Stimulated activated naive CD8-positive, alpha-beta T cell treated with anti-CD3 and anti-CD28 coated beads, Interleukin-15, Interleukin-2, amounts not matched to agents 100 U/mL and 50 U/mL, for 24 hours (primary cell): ENCODE measurements around the gene CACNA2D3.

Experiments
- ATAC-seq: fragments of 150-1000 bp; cut with Tn5 transposase; one replicate; pipeline ENCODE4 v1.10.0; 2021
- DNase-seq: peaks from one replicate; pipeline ENCODE4 v3.0.0; 2021

The CACNA2D3 gene

GRCh38 chr3:54127499-54128056, 5.2 kb downstream of the CACNA2D3 start:
- DNase-seq (no peak), ATAC-seq (no peak)

GRCh38 chr3:54131026-54131605, 8.8 kb downstream of the CACNA2D3 start:
- DNase-seq, result no peak
- ATAC-seq, result no peak

GRCh38 chr3:54131890-54132289, 9.5 kb downstream of the CACNA2D3 start:
- ATAC-seq (no peak), DNase-seq (no peak)

- ATAC-seq, result no peak
These were observed 10.3 kb downstream of the CACNA2D3 start for GRCh38 chr3:54132685-54133084.

GRCh38 chr3:54133196-54133595, 10.8 kb downstream of the CACNA2D3 start:
- no peak for ATAC-seq
- no peak for DNase-seq

More at GRCh38 chr3:54132685-54133084, 10.3 kb downstream of the CACNA2D3 start:
- no peak for DNase-seq

GRCh38 chr3:54134155-54134554, 11.8 kb downstream of the CACNA2D3 start:
- DNase-seq (no peak), ATAC-seq (no peak)

- no peak for DNase-seq
- ATAC-seq, result no peak
These were observed 12.4 kb downstream of the CACNA2D3 start for GRCh38 chr3:54134713-54135112.

GRCh38 chr3:54137311-54137710, 15.0 kb downstream of the CACNA2D3 start:
- DNase-seq (no peak), ATAC-seq (no peak)

- ATAC-seq (no peak), DNase-seq (no peak)
These were observed 16.7 kb downstream of the CACNA2D3 start for GRCh38 chr3:54138937-54139547.

GRCh38 chr3:54139630-54140029, 17.3 kb downstream of the CACNA2D3 start:
- DNase-seq (no peak), ATAC-seq (no peak)

GRCh38 chr3:54144284-54144683, 21.9 kb downstream of the CACNA2D3 start:
- no peak for ATAC-seq
- no peak for DNase-seq

- ATAC-seq (no peak), DNase-seq (peak; percentile 9)
These were observed 24.3 kb downstream of the CACNA2D3 start for GRCh38 chr3:54146506-54147239.

GRCh38 chr3:54150864-54151467, 28.6 kb downstream of the CACNA2D3 start:
- ATAC-seq (no peak), DNase-seq (no peak)

- ATAC-seq (no peak), DNase-seq (no peak)
These were observed 31.1 kb downstream of the CACNA2D3 start for GRCh38 chr3:54153477-54153876.

GRCh38 chr3:54157860-54158259, 35.5 kb downstream of the CACNA2D3 start:
- no peak for DNase-seq
- ATAC-seq, result no peak

- no peak for DNase-seq
- no peak for ATAC-seq
These were observed 37.6 kb downstream of the CACNA2D3 start for GRCh38 chr3:54159917-54160316.

GRCh38 chr3:54163441-54163840, 41.1 kb downstream of the CACNA2D3 start:
- no peak for ATAC-seq
- no peak for DNase-seq

- ATAC-seq (no peak), DNase-seq (no peak)
These were observed 42.0 kb downstream of the CACNA2D3 start for GRCh38 chr3:54164192-54164975.

GRCh38 chr3:54165865-54166264, 43.5 kb downstream of the CACNA2D3 start:
- DNase-seq, result no peak

GRCh38 chr3:54167999-54168398, 45.6 kb downstream of the CACNA2D3 start:
- ATAC-seq, result no peak
- no peak for DNase-seq

More at GRCh38 chr3:54165865-54166264, 43.5 kb downstream of the CACNA2D3 start:
- no peak for ATAC-seq

GRCh38 chr3:54168451-54168850, 46.1 kb downstream of the CACNA2D3 start:
- ATAC-seq, result no peak
- no peak for DNase-seq

- no peak for ATAC-seq
These were observed 47.2 kb downstream of the CACNA2D3 start for GRCh38 chr3:54169524-54169923.

More at GRCh38 chr3:54169524-54169923, 47.2 kb downstream of the CACNA2D3 start:
- DNase-seq, result no peak
